HEK293 (cell line): ENCODE results near the gene CD40LG.

Experiments
- BCL11A ChIP-seq: fragments of 450-650 bp; formaldehyde crosslinking; IDR thresholded peaks from 2 replicates; pipeline ENCODE4 v1.5.1; 2016; ENCODE audit warnings: low read depth, missing biosample characterization, missing genetic modification characterization
- ZNF174 ChIP-seq: fragments of 450-650 bp; formaldehyde crosslinking; IDR thresholded peaks from 2 replicates; pipeline ENCODE4 v1.5.0; 2017; ENCODE audit warnings: missing biosample characterization, mild to moderate bottlenecking, missing genetic modification characterization
- ZNF274 ChIP-seq, 2 experiments: fragments of 200-500 bp in 1 of 2; fragments of 450-650 bp in 1 of 2; sonication (Bioruptor generic) in 1 of 2; formaldehyde crosslinking in 1 of 2; IDR thresholded peaks; 2 replicates each; pipeline versions ENCODE4 v1.5.1 to v1.6.1; 2014 to 2016; ENCODE audit warnings: borderline replicate concordance in 1 of 2, inconsistent platforms in 1 of 2, low read length in 1 of 2, missing biosample characterization in 1 of 2, missing genetic modification characterization in 1 of 2
- ZNF311 ChIP-seq: fragments of 450-650 bp; formaldehyde crosslinking; IDR thresholded peaks from 2 replicates; pipeline ENCODE4 v1.5.1; 2017; ENCODE audit warnings: missing biosample characterization, missing genetic modification characterization, borderline replicate concordance
- ZNF701 ChIP-seq: fragments of 450-650 bp; formaldehyde crosslinking; IDR thresholded peaks from 2 replicates; pipeline ENCODE4 v1.5.1; 2016; ENCODE audit warnings: missing biosample characterization, missing genetic modification characterization
- TF ChIP-seq, protein P1 (sequence below): fragments of 450-650 bp; formaldehyde crosslinking; IDR thresholded peaks from 2 replicates; pipeline ENCODE4 v1.5.1; 2016; ENCODE audit warnings: missing biosample characterization, missing genetic modification characterization
- TF ChIP-seq, protein P2 (sequence below): fragments of 450-650 bp; formaldehyde crosslinking; IDR thresholded peaks from 2 replicates; pipeline ENCODE4 v1.5.1; 2016; ENCODE audit warnings: missing biosample characterization, missing genetic modification characterization
- TF ChIP-seq, protein P3 (sequence below): sonication (generic); formaldehyde crosslinking; IDR thresholded peaks from 2 replicates; pipeline ENCODE4 v1.8.1; 2022; ENCODE audit warnings: mild to moderate bottlenecking, moderate library complexity, missing genetic modification reagents
- TF ChIP-seq, protein P4 (sequence below): fragments of 450-650 bp; formaldehyde crosslinking; IDR thresholded peaks from 2 replicates; pipeline ENCODE4 v1.5.1; 2016; ENCODE audit warnings: missing biosample characterization, missing genetic modification characterization
- TF ChIP-seq, protein P5 (sequence below): fragments of 450-650 bp; formaldehyde crosslinking; IDR thresholded peaks from 2 replicates; pipeline ENCODE4 v1.5.1; 2016; ENCODE audit warnings: missing biosample characterization, missing genetic modification characterization

DNA sequence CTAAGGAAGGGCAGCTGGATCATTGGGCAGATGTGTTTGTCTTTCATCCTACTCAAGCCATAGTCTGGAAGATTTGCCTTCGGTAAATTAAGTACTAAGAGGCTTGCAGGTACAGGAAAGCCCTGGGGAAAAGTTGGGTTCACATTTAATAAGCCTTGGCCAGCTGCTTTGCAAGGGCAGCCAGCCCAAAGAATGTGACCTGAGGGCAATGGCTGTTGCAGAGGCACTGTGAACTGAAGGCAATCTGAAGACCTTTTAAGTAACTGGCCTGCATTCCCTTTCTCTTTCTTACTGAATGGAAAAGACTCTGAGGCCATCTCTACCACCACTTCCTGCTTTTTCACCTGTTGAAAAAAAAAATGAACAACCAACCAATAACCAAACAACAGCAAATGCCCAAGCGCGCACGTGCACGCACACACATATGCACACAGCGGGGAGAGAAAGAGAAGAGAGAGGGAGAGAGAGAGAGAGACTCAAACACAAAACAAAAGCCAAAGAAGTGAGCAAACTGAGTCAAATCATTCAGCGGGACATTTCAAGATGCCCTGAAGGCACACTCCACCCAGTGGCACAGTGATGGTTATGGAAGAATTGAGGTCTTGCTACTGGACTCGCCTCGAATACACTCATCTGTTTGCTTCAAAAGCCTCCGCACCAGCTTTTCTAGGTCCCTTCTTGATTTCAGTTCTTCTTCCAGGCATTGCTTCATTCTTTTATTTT lies 19.6 kb downstream of the CD40LG start:
- TF ChIP-seq, protein P1, sequence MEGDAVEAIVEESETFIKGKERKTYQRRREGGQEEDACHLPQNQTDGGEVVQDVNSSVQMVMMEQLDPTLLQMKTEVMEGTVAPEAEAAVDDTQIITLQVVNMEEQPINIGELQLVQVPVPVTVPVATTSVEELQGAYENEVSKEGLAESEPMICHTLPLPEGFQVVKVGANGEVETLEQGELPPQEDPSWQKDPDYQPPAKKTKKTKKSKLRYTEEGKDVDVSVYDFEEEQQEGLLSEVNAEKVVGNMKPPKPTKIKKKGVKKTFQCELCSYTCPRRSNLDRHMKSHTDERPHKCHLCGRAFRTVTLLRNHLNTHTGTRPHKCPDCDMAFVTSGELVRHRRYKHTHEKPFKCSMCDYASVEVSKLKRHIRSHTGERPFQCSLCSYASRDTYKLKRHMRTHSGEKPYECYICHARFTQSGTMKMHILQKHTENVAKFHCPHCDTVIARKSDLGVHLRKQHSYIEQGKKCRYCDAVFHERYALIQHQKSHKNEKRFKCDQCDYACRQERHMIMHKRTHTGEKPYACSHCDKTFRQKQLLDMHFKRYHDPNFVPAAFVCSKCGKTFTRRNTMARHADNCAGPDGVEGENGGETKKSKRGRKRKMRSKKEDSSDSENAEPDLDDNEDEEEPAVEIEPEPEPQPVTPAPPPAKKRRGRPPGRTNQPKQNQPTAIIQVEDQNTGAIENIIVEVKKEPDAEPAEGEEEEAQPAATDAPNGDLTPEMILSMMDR (tag by site-specific recombination), result no peak
- no peak for TF ChIP-seq ZNF311 (tag by site-specific recombination)
- TF ChIP-seq, protein P2, sequence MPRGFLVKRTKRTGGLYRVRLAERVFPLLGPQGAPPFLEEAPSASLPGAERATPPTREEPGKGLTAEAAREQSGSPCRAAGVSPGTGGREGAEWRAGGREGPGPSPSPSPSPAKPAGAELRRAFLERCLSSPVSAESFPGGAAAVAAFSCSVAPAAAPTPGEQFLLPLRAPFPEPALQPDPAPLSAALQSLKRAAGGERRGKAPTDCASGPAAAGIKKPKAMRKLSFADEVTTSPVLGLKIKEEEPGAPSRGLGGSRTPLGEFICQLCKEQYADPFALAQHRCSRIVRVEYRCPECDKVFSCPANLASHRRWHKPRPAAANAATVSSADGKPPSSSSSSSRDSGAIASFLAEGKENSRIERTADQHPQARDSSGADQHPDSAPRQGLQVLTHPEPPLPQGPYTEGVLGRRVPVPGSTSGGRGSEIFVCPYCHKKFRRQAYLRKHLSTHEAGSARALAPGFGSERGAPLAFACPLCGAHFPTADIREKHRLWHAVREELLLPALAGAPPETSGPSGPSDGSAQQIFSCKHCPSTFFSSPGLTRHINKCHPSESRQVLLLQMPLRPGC (tag by site-specific recombination), result no peak
- TF ChIP-seq ZNF174 (tag by site-specific recombination), result no peak
- TF ChIP-seq, protein P3, sequence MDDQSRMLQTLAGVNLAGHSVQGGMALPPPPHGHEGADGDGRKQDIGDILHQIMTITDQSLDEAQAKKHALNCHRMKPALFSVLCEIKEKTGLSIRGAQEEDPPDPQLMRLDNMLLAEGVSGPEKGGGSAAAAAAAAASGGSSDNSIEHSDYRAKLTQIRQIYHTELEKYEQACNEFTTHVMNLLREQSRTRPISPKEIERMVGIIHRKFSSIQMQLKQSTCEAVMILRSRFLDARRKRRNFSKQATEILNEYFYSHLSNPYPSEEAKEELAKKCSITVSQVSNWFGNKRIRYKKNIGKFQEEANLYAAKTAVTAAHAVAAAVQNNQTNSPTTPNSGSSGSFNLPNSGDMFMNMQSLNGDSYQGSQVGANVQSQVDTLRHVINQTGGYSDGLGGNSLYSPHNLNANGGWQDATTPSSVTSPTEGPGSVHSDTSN, result no peak
- TF ChIP-seq, protein P4, sequence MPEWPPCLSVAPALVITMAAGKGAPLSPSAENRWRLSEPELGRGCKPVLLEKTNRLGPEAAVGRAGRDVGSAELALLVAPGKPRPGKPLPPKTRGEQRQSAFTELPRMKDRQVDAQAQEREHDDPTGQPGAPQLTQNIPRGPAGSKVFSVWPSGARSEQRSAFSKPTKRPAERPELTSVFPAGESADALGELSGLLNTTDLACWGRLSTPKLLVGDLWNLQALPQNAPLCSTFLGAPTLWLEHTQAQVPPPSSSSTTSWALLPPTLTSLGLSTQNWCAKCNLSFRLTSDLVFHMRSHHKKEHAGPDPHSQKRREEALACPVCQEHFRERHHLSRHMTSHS, result no peak
- no peak for TF ChIP-seq ZNF274 (IDR thresholded peaks at IDR 0.05; ENCODE audit: low read length)
- no peak for TF ChIP-seq ZNF274 (tag by site-specific recombination; IDR thresholded peaks at IDR 0.05; ENCODE audit: borderline replicate concordance)
- TF ChIP-seq BCL11A (tag by site-specific recombination), result no peak
- TF ChIP-seq, protein P5, sequence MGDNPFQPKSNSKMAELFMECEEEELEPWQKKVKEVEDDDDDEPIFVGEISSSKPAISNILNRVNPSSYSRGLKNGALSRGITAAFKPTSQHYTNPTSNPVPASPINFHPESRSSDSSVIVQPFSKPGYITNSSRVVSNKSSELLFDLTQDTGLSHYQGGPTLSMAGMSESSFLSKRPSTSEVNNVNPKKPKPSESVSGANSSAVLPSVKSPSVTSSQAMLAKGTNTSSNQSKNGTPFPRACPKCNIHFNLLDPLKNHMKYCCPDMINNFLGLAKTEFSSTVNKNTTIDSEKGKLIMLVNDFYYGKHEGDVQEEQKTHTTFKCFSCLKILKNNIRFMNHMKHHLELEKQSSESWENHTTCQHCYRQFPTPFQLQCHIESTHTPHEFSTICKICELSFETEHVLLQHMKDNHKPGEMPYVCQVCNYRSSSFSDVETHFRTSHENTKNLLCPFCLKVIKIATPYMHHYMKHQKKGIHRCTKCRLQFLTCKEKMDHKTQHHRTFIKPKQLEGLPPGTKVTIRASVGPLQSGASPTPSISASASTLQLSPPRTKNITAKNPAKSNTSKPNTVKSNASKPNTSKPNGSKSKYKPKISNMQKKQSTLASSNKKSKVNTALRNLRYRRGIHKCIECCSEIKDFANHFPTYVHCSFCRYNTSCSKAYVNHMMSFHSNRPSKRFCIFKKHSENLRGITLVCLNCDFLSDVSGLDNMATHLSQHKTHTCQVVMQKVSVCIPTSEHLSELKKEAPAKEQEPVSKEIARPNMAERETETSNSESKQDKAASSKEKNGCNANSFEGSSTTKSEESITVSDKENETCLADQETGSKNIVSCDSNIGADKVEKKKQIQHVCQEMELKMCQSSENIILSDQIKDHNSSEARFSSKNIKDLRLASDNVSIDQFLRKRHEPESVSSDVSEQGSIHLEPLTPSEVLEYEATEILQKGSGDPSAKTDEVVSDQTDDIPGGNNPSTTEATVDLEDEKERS (tag by site-specific recombination), result no peak
- TF ChIP-seq ZNF701 (tag by site-specific recombination), result no peak
